Spleen (tissue), 11 donors: ENCODE measurements around the gene FOXD2. TPM values are rescaled to one million over a fixed set of nuclear protein-coding genes. Genes with fewer than 3 reads are reported as not detected.
A peak's percentile ranks its signal among the peaks of the same experiment; 100 is the strongest.

ENCODE experiments used
- DNase-seq: peaks from one replicate; pipeline ENCODE4 v3.0.0-alpha.2; 2020
- H3K27ac ChIP-seq, 8 donors: fragments of 200-600 bp; sonication (generic) in 7 of 8; 1 replicate in 4 of 8; 2 replicates in 4 of 8; pipeline versions ENCODE4 v1.5.0 to v1.8.0; 2016 to 2021; ENCODE audit warnings: inconsistent platforms in 4 of 8, mild to moderate bottlenecking in 4 of 8, moderate library complexity in 1 of 8
- H3K27me3 ChIP-seq, 7 donors: fragments of 200-600 bp; sonication (generic) in 6 of 7; replicated peaks in 1 of 7; 1 replicate in 4 of 7; 2 replicates in 3 of 7; pipeline versions ENCODE4 v1.5.0 to v1.8.0; 2016 to 2021; ENCODE audit warnings: inconsistent platforms in 3 of 7, mild to moderate bottlenecking in 1 of 7
- H3K36me3 ChIP-seq, 6 donors: fragments of 200-600 bp; sonication (generic) in 5 of 6; 1 replicate in 4 of 6; 2 replicates in 2 of 6; pipeline versions ENCODE4 v1.5.0 to v1.8.0; 2016 to 2021; ENCODE audit warnings: inconsistent platforms in 2 of 6
- H3K4me1 ChIP-seq, 6 donors: fragments of 200-600 bp; sonication (generic) in 5 of 6; 1 replicate in 3 of 6; 2 replicates in 3 of 6; pipeline versions ENCODE4 v1.5.0 to v1.8.0; 2016 to 2021; ENCODE audit warnings: inconsistent platforms in 3 of 6
- H3K4me3 ChIP-seq, 8 donors: fragments of 200-600 bp; sonication (generic) in 7 of 8; 1 replicate in 4 of 8; 2 replicates in 4 of 8; pipeline versions ENCODE4 v1.5.0 to v1.8.0; 2016 to 2021; ENCODE audit warnings: inconsistent platforms in 4 of 8, mild to moderate bottlenecking in 4 of 8, moderate library complexity in 2 of 8
- H3K9me3 ChIP-seq, 8 donors: fragments of 200-600 bp; sonication (generic) in 7 of 8; 1 replicate in 4 of 8; 2 replicates in 4 of 8; pipeline versions ENCODE4 v1.5.0 to v1.8.0; 2016 to 2021; ENCODE audit warnings: inconsistent platforms in 4 of 8
- POLR2A ChIP-seq, 3 donors: fragments of 450-650 bp; IDR thresholded peaks; one replicate each; pipeline ENCODE4 v1.5.1; 2017; ENCODE audit warnings: antibody characterized with exemption in 3 of 3, mild to moderate bottlenecking in 1 of 3
- POLR2AphosphoS5 ChIP-seq, 3 donors: sonication (generic); formaldehyde crosslinking; IDR thresholded peaks; one replicate each; pipeline ENCODE4 v1.5.1; 2017; ENCODE audit warnings: antibody characterized with exemption in 3 of 3
- WGBS, 5 donors: extraction: QIAGEN DNeasy Blood & Tissue Kit in 3 of 5; methylation state at CpG; one replicate each; pipeline versions ENCODE4 v1.1.5 to v1.1.7; 2013 to 2018; 5-methylcytosine and 5-hydroxymethylcytosine counted together
- intact Hi-C: fragments of 100-400 bp; cut with DNase I; formaldehyde crosslinking; loops from one replicate; pipeline ENCODE4 v1.15.0; 2023; ENCODE audit warnings: low total_unique reads
- polyA plus RNA-seq, 3 donors: library from polyadenylated mRNA; stranded (reverse); fragments of 200-250 nt; gene quantifications; one replicate each; pipeline ENCODE4 v1.2.1, GENCODE V29; 2013
- total RNA-seq, 7 donors: library from RNA; depleted of rRNA in 3 of 7; stranded (reverse); fragments of >200 nt in 3 of 7; fragmentation: NEBNext Ultra II Directional in 4 of 7; extraction: Animal tissue kit (Norgen Biotek cat#: 25700) in 4 of 7; gene quantifications; one replicate each; pipeline versions ENCODE4 v1.1.0 to v1.2.1, GENCODE V29; 2016 to 2021
- TF ChIP-seq, protein P1 (sequence below), 11 experiments: fragments of 200-600 bp in 7 of 11; fragments of 450-650 bp in 4 of 11; sonication (generic) in 4 of 11; IDR thresholded peaks in 8 of 11; conservative IDR thresholded peaks in 3 of 11; 1 replicate in 7 of 11; 2 replicates in 4 of 11; pipeline versions ENCODE4 v1.4.0 to v1.8.0; 2016 to 2021; ENCODE audit warnings: antibody characterized with exemption in 11 of 11, inconsistent platforms in 4 of 11, mild to moderate bottlenecking in 1 of 11
- donor health status: healthy with polysubstance abuse.
- donor health status: DM: no; HTN: no; CAD: no; lungs with moderate emphysema.
- donor health status: DM: no; HTN: no; CAD: no.
- donor health status: Bipolar disorder and iron deficiency.
- donor health status: healthy.
- donor health status: DM: no; HTN: no; CAD: no.
- donor health status: DM: yes; HTN: yes; CAD: no.

Gene FOXD2
- total and polyA plus RNA-seq, 10 donors, result 0.09 to 1.7 (median 0.61) TPM

DNA sequence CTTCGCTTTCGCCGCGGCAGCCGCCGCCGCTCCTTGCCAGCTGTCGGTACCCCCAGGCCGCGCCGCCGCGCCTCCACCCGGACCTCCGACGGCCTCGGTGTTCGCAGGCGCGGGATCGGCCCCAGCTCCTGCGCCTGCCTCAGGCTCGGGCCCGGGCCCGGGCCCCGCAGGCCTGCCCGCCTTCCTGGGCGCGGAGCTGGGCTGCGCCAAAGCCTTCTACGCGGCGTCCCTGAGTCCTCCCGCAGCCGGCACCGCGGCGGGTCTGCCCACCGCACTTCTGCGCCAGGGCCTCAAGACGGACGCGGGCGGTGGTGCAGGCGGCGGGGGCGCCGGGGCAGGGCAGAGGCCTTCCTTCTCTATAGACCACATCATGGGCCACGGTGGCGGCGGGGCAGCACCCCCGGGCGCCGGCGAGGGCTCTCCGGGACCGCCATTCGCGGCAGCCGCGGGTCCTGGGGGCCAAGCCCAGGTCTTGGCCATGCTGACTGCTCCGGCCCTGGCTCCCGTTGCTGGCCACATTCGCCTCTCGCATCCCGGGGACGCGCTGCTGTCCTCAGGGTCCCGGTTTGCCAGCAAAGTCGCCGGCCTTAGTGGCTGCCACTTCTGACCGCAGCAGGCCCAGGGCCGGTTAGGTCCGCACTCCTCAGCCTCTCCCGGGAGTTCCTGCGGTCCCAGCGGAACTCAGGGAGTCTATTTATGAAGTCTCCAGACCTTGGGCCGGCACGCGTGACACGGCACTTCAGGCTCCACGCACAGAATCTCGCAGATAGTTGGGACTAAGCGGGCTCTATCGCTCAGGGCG is 1.4 kb downstream of the FOXD2 start:
- Histone ChIP-seq H3K27me3 (peaks cover 4 to 100% (median 72%) of the 10 kb centered on the region in 7 donors), H3K4me3 (peak overlapping the region in 7 of 8 donors; percentile 8 to 88 (median 69)), H3K27ac (peak overlapping the region in 2 of 8 donors; percentile 4 to 90), H3K36me3 (no peaks in the 10 kb centered on the region), H3K9me3 (peaks cover 0 to 9% (median 0%) of the 10 kb centered on the region in 8 donors), H3K4me1 (peaks cover 7 to 63% (median 44%) of the 10 kb centered on the region in 6 donors)
- intact Hi-C loops, result loop anchor here (5.0 kb wide), 1 partner anchor 273 kb away; no protein-coding TSS in a partner anchor
- TF ChIP-seq, protein P1, sequence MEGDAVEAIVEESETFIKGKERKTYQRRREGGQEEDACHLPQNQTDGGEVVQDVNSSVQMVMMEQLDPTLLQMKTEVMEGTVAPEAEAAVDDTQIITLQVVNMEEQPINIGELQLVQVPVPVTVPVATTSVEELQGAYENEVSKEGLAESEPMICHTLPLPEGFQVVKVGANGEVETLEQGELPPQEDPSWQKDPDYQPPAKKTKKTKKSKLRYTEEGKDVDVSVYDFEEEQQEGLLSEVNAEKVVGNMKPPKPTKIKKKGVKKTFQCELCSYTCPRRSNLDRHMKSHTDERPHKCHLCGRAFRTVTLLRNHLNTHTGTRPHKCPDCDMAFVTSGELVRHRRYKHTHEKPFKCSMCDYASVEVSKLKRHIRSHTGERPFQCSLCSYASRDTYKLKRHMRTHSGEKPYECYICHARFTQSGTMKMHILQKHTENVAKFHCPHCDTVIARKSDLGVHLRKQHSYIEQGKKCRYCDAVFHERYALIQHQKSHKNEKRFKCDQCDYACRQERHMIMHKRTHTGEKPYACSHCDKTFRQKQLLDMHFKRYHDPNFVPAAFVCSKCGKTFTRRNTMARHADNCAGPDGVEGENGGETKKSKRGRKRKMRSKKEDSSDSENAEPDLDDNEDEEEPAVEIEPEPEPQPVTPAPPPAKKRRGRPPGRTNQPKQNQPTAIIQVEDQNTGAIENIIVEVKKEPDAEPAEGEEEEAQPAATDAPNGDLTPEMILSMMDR (IDR thresholded peaks at IDR 0.05 in 8 of 11, conservative IDR thresholded peaks at IDR 0.05 in 3 of 11), result no peak
- TF ChIP-seq POLR2A (IDR thresholded peaks at IDR 0.05) (no peak), POLR2AphosphoS5 (IDR thresholded peaks at IDR 0.05) (no peak)
- WGBS, 5 donors, result 5 to 50% (median 14%) methylated on average over 4 to 86 of the region's 86 CpGs
- peak; percentile 83 for DNase-seq

DNA sequence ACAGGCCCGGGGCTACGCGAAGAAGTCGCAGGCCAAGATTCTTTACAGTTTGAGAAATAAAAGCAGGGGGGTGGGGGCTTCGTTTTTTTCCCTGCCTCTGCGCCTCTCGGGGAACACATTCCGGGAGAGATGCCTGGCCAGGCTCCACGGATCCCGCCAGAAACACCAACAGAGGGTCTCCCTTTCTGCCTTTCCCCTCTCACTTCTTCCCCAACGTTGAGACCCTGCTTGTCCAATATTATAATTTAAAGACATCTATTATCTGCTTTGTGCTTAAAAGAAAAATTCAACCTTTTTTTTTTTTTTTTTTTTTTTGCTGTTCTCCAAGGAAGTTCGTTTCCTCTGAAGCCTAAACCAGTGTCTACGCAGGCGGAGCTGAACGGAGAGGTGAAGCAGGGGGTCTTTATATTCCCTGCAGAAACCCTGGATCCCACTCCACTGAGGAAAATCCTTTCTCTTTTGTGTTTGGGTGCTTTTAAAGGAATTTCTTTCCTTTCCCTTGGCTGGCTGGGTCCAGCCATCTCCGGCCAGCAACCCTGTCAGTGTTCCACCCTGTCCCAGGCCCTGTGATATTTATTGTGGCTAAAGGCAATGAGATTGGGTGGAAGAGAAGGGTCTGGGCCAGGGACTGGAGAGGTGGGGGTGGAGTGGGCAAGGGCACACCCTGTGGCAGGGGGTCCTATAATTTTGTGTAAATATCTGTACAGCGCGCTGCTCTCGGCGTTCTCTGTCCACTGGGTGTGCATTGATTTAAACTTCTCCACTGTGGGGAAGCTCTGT is 2.2 kb downstream of the FOXD2 start:
- Histone ChIP-seq H3K27ac (peak overlapping the region in 1 of 8 donors; percentile 31), H3K4me1 (peaks cover 7 to 63% (median 47%) of the 10 kb centered on the region in 6 donors), H3K27me3 (peaks cover 4 to 100% (median 72%) of the 10 kb centered on the region in 7 donors)

DNA sequence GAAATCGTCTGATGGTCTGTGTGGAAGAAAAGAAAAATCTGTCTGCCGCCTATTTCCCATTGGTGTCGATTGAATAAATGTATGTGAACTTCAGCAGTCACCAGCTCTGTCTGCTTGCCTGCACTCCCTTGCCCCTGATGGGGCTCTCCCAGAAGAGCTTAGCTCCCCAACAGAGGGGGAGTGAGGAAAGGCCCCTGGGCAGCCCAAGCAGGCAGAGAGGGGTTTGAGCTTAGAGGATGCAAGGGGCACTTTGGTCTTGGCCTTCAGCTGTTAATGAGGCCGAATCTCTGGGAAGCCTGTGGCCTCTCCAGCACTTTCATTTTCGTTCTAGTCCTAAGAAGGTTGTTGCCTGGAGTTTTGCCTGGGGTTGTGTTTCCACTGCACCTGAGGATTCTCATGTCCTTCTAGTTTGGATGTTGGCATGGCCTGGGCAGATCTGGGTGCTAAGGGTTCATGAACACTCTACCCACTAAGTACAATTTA is 2.8 kb downstream of the FOXD2 start:
- intact Hi-C loops, result no loop called here

More for the DNA sequence above, 2.2 kb downstream of the FOXD2 start:
- 64 to 77% (median 71%) methylated on average over 17 to 20 of the region's 20 CpGs for WGBS, 5 donors
- Histone ChIP-seq H3K36me3 (no peaks in the 10 kb centered on the region), H3K9me3 (peaks cover 0 to 11% (median 0%) of the 10 kb centered on the region in 8 donors), H3K4me3 (peak overlapping the region in 1 of 8 donors; percentile 88)
- TF ChIP-seq, protein P1 (IDR thresholded peaks at IDR 0.05 in 8 of 11, conservative IDR thresholded peaks at IDR 0.05 in 3 of 11), result no peak
- no peak for TF ChIP-seq POLR2A (IDR thresholded peaks at IDR 0.05)
- TF ChIP-seq POLR2AphosphoS5 (IDR thresholded peaks at IDR 0.05), result no peak
- intact Hi-C loops, result loop anchor here (5.0 kb wide), 1 partner anchor 272 kb away; no protein-coding TSS in a partner anchor
- DNase-seq, result peak; percentile 31

More for the DNA sequence above, 2.8 kb downstream of the FOXD2 start:
- 43 to 49% (median 44%) methylated on average over 4 to 5 of the region's 5 CpGs for WGBS, 5 donors
- TF ChIP-seq, protein P1 (IDR thresholded peaks at IDR 0.05 in 8 of 11, conservative IDR thresholded peaks at IDR 0.05 in 3 of 11), result no peak
- no peak for TF ChIP-seq POLR2A (IDR thresholded peaks at IDR 0.05)
- no peak for TF ChIP-seq POLR2AphosphoS5 (IDR thresholded peaks at IDR 0.05)
- H3K4me1 ChIP-seq, result peaks cover 7 to 64% (median 48%) of the 10 kb centered on the region in 6 donors
- H3K27me3 ChIP-seq, result peaks cover 4 to 100% (median 73%) of the 10 kb centered on the region in 7 donors
- peak overlapping the region in 1 of 8 donors; percentile 11 for H3K4me3 ChIP-seq
- H3K36me3 ChIP-seq, result no peaks in the 10 kb centered on the region
- H3K27ac ChIP-seq, result peak overlapping the region in 1 of 8 donors; percentile 31
- H3K9me3 ChIP-seq, result peaks cover 0 to 11% (median 0%) of the 10 kb centered on the region in 8 donors
- peak; percentile 23 for DNase-seq
